MG63 (cell line): ENCODE results near the gene LEKR1. TPM values are rescaled to one million over a fixed set of nuclear protein-coding genes. Genes with fewer than 3 reads are reported as not detected.

Source experiments
- DNase-seq: peaks from one replicate; pipeline ENCODE4 v3.0.0-alpha.2; 2020
- H3K27me3 ChIP-seq: fragments of 250-450 bp; sonication (Bioruptor Pico); 2 replicates; pipeline ENCODE4 v1.5.1; 2020; ENCODE audit warnings: mild to moderate bottlenecking, moderate library complexity
- H3K36me3 ChIP-seq: fragments of 250-450 bp; sonication (Bioruptor Pico); 2 replicates; pipeline ENCODE4 v1.5.1; 2020; ENCODE audit warnings: mild to moderate bottlenecking, moderate library complexity
- H3K4me3 ChIP-seq: fragments of 250-450 bp; sonication (Bioruptor Pico); 2 replicates; pipeline ENCODE4 v1.5.1; 2020; ENCODE audit warnings: mild to moderate bottlenecking, moderate library complexity
- H3K9me3 ChIP-seq: fragments of 250-450 bp; sonication (Bioruptor Pico); 2 replicates; pipeline ENCODE4 v1.5.1; 2020; ENCODE audit warnings: mild to moderate bottlenecking, moderate library complexity
- total RNA-seq: library from RNA; depleted of rRNA; stranded (reverse); fragments of >200 nt; shearing (Covaris generic); gene quantifications from 2 replicates; pipeline ENCODE4 v1.2.3, GENCODE V29; 2014; ENCODE audit warnings: low replicate concordance; rRNA removed

LEKR1 gene
- total RNA-seq, result 1.6 TPM in 1 of 2 replicates, not detected in the other

DNA sequence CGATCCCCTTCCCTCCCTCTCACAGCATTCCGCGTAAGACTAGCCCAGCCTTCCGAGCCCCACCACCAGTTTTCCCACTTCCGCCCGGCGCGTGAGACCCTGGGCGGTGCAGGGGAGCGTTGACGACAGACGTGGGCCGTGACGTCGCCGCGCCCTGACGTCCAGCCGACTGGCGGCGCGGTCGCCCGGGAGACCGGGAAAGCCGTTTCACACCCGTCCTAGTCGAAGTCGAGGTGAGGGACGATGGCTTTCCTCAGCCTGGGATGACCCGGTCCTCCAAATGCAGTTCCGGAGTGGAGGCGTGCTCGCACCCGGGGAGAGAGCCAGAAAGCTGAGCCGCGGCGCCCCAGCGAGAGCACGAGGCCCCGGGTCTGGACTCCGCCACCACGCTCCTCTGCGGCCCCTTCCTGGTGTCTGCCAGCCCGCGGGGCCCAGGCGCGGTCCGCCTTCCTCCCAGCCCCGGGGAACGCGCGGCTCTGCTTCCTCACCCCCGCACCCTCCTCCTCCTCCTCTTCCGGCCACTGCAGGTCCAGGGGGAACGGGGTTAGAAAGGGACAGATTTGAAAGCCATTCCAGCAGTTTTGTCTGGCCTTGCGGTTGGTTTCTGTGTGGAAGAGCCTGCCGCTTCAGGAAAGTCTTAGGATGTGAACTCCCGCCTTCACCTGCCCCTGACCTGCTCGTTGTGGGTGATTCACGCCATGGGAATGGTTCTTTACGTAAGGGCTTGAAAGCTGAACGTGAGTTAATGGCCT, at the start of gene LEKR1:
Gene LEKR1 (plus strand): TSS at position 210 of the 752 bp plus-strand sequence. CDS start 2,977 bp downstream, outside the sequence.
- peak; percentile 92 for DNase-seq
- H3K27me3 ChIP-seq, result no peaks in the 10 kb centered on the region
- H3K9me3 ChIP-seq, result no peaks in the 10 kb centered on the region
- H3K36me3 ChIP-seq, result no peaks in the 10 kb centered on the region
- H3K4me3 ChIP-seq, result peak within 1 kb of the TSS; percentile 64

DNA sequence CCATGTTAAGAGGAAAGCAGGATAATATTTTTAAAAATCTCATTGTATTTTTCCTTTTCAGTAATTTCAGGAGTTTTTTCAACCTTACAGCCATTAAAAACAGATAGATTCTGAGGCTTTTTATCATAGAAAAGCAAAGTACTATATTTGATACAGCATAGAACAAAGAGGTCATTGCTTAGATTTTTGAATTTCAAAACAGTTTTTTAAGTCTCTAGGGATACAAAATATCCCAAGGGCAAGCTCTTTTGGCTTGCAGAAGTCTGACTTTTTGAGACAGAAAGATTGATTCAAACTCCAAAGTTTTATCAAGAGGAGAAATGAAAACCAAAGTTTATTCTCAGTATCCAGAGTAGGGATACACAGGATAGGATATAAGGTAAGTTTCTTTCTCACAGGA, 49.3 kb upstream of the LEKR1 start:
- no peaks in the 10 kb centered on the region for H3K36me3 ChIP-seq

GRCh38 chr3:156781310-156782230, 44.6 kb upstream of the LEKR1 start:
- Histone ChIP-seq H3K27me3 (no peaks in the 10 kb centered on the region), H3K4me3 (no peak overlapping the region), H3K9me3 (no peaks in the 10 kb centered on the region), H3K36me3 (no peaks in the 10 kb centered on the region)
- DNase-seq, result no peak

More for the DNA sequence above, 49.3 kb upstream of the LEKR1 start:
- H3K27me3 ChIP-seq, result no peaks in the 10 kb centered on the region
- H3K4me3 ChIP-seq, result no peak overlapping the region
- no peak for DNase-seq
- H3K9me3 ChIP-seq, result no peaks in the 10 kb centered on the region

- Histone ChIP-seq H3K9me3 (no peaks in the 10 kb centered on the region), H3K4me3 (no peak overlapping the region), H3K27me3 (no peaks in the 10 kb centered on the region), H3K36me3 (no peaks in the 10 kb centered on the region)
- DNase-seq, result no peak
Measured at GRCh38 chr3:156782319-156782718, 43.8 kb upstream of the LEKR1 start.

DNA sequence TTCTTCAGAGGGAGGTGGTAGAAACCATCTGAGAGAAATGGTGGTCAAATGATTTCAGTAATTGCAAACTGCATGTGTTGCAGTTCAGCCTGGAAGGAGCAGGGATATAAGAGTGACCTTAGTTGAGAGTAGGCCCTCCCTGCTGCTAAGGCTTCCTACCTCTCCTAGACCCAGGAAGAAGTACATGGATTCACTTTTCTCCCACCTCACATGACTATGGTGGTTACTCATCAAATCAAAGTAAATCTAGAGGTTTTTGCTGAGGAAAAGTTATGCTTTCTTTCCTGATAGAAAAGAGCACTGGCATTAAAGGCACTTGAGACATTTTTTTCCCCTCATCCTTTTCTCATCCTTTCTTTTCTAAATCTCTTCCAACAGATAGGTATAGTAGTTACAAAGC, 43.2 kb upstream of the LEKR1 start:
- H3K4me3 ChIP-seq, result no peak overlapping the region
- no peaks in the 10 kb centered on the region for H3K27me3 ChIP-seq
- H3K9me3 ChIP-seq, result no peaks in the 10 kb centered on the region
- no peak for DNase-seq
- H3K36me3 ChIP-seq, result no peaks in the 10 kb centered on the region

- H3K27me3 ChIP-seq, result no peaks in the 10 kb centered on the region
- no peaks in the 10 kb centered on the region for H3K9me3 ChIP-seq
- H3K4me3 ChIP-seq, result no peak overlapping the region
- DNase-seq, result no peak
- no peaks in the 10 kb centered on the region for H3K36me3 ChIP-seq
Measured at GRCh38 chr3:156787001-156787400, 39.2 kb upstream of the LEKR1 start.

- Histone ChIP-seq H3K9me3 (no peaks in the 10 kb centered on the region), H3K4me3 (no peak overlapping the region), H3K27me3 (no peaks in the 10 kb centered on the region), H3K36me3 (no peaks in the 10 kb centered on the region)
- peak; percentile 84 for DNase-seq
Measured at GRCh38 chr3:156787926-156788663, 38.1 kb upstream of the LEKR1 start.

- H3K36me3 ChIP-seq, result no peaks in the 10 kb centered on the region
- DNase-seq, result no peak
- no peaks in the 10 kb centered on the region for H3K9me3 ChIP-seq
- H3K4me3 ChIP-seq, result no peak overlapping the region
- no peaks in the 10 kb centered on the region for H3K27me3 ChIP-seq
Measured at GRCh38 chr3:156788846-156789245, 37.3 kb upstream of the LEKR1 start.

- no peaks in the 10 kb centered on the region for H3K36me3 ChIP-seq
- H3K9me3 ChIP-seq, result no peaks in the 10 kb centered on the region
- H3K4me3 ChIP-seq, result no peak overlapping the region
- no peaks in the 10 kb centered on the region for H3K27me3 ChIP-seq
- DNase-seq, result no peak
Measured at GRCh38 chr3:156790156-156790555, 36.0 kb upstream of the LEKR1 start.

DNA sequence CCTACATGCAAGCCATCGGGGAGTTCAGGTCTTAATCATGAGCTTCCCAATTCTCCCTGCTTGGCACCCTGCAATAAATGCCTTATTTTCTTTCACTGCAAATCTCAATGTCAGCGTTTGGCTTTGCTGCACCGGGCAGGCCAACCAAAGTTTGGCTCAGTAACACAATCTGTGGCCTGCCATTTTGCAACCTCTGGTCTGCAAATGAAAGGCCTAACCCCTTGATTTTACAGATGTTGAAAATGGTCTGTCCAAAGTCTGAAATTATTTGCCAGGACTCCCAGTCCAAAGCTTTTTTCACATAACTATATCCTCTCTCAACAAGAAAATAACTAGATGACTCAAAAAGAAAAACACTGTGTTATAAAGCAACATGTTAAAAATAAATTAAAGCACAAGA, 34.0 kb upstream of the LEKR1 start:
- Histone ChIP-seq H3K27me3 (no peaks in the 10 kb centered on the region), H3K9me3 (no peaks in the 10 kb centered on the region), H3K36me3 (peaks cover 4% of the 10 kb centered on the region; the same call in 1 of the 2 replicates), H3K4me3 (no peak overlapping the region)
- DNase-seq, result no peak

DNA sequence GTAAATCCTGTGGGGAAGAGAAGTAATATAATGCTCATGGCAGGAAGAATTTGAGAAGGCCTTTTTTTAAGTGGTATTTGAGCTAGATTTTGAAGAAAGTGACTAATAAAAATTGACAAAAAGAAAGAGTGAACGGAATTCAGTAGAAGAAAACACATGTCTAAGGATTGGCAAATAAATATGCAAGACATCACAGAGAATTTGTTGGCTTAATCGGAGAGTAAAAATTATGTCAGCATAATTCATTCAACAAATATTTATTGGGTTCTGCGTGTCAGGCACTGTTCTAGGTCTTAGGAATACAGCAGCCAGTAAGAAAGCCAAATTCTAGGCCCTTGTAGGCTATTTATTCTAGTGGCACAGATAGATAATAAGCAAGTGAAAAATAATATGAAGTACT, 33.6 kb upstream of the LEKR1 start:
- no peaks in the 10 kb centered on the region for H3K27me3 ChIP-seq
- DNase-seq, result no peak
- no peak overlapping the region for H3K4me3 ChIP-seq
- H3K9me3 ChIP-seq, result no peaks in the 10 kb centered on the region
- H3K36me3 ChIP-seq, result peaks cover 4% of the 10 kb centered on the region; the same call in 1 of the 2 replicates

GRCh38 chr3:156792945-156793344, 33.2 kb upstream of the LEKR1 start:
- DNase-seq, result peak; percentile 48

GRCh38 chr3:156793400-156793799, 32.8 kb upstream of the LEKR1 start:
- peaks cover 4% of the 10 kb centered on the region; the same call in 1 of the 2 replicates for H3K36me3 ChIP-seq
- DNase-seq, result no peak
- H3K27me3 ChIP-seq, result no peaks in the 10 kb centered on the region
- H3K4me3 ChIP-seq, result no peak overlapping the region
- no peaks in the 10 kb centered on the region for H3K9me3 ChIP-seq

More at GRCh38 chr3:156792945-156793344, 33.2 kb upstream of the LEKR1 start:
- Histone ChIP-seq H3K27me3 (no peaks in the 10 kb centered on the region), H3K36me3 (peaks cover 4% of the 10 kb centered on the region; the same call in 1 of the 2 replicates), H3K9me3 (no peaks in the 10 kb centered on the region), H3K4me3 (no peak overlapping the region)

GRCh38 chr3:156793851-156794250, 32.3 kb upstream of the LEKR1 start:
- H3K27me3 ChIP-seq, result no peaks in the 10 kb centered on the region
- no peak for DNase-seq
- no peak overlapping the region for H3K4me3 ChIP-seq
- H3K9me3 ChIP-seq, result no peaks in the 10 kb centered on the region
- H3K36me3 ChIP-seq, result peaks cover 4% of the 10 kb centered on the region; the same call in 1 of the 2 replicates

GRCh38 chr3:156795890-156796481, 30.2 kb upstream of the LEKR1 start:
- Histone ChIP-seq H3K4me3 (no peak overlapping the region), H3K36me3 (peaks cover 8% of the 10 kb centered on the region; the same call in 1 of the 2 replicates), H3K9me3 (no peaks in the 10 kb centered on the region), H3K27me3 (no peaks in the 10 kb centered on the region)
- DNase-seq, result no peak

DNA sequence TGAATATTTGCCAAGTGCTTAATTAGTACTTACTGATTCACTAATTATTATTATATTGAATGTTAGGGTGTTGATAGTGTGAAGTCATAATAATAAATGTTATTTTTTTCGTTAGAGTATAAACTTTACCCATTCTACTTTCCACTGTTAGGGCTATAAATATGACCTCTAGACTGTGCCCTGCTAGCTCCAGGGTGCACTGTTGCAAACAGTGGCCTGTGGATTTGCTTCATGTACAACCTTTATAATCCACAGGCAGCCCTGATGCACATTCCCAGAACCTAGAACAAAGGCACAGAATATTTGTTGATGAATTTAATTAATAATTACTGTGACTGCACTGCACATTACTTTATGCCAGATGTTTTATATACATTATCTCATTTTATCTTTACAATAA, 28.8 kb upstream of the LEKR1 start:
- H3K36me3 ChIP-seq, result peaks cover 8% of the 10 kb centered on the region; the same call in 1 of the 2 replicates
- DNase-seq, result no peak
- H3K9me3 ChIP-seq, result no peaks in the 10 kb centered on the region
- H3K27me3 ChIP-seq, result no peaks in the 10 kb centered on the region
- H3K4me3 ChIP-seq, result no peak overlapping the region
